Fibroblast of pulmonary artery (primary cell): ENCODE measurements around the gene TMEM200A.

Experiments
- DNase-seq: peaks from one replicate; pipeline ENCODE4 v3.0.0-alpha.2; 2010; ENCODE audit warnings: low read depth
- H3K4me3 ChIP-seq: replicated peaks from 2 replicates; pipeline ENCODE4 v1.5.1; 2011; ENCODE audit warnings: low read depth, mild to moderate bottlenecking, control low read depth, low read length, moderate library complexity
- TF ChIP-seq, protein P1 (sequence below): IDR thresholded peaks from 2 replicates; pipeline ENCODE4 v1.5.1; 2011; ENCODE audit warnings: mild to moderate bottlenecking, control low read depth, low read length, inconsistent platforms; ENCODE audit errors: missing control alignments

The TMEM200A gene

GRCh38 chr6:130431346-130431852 lies 65.6 kb downstream of the TMEM200A start:
- no peak for DNase-seq
- TF ChIP-seq, protein P1, sequence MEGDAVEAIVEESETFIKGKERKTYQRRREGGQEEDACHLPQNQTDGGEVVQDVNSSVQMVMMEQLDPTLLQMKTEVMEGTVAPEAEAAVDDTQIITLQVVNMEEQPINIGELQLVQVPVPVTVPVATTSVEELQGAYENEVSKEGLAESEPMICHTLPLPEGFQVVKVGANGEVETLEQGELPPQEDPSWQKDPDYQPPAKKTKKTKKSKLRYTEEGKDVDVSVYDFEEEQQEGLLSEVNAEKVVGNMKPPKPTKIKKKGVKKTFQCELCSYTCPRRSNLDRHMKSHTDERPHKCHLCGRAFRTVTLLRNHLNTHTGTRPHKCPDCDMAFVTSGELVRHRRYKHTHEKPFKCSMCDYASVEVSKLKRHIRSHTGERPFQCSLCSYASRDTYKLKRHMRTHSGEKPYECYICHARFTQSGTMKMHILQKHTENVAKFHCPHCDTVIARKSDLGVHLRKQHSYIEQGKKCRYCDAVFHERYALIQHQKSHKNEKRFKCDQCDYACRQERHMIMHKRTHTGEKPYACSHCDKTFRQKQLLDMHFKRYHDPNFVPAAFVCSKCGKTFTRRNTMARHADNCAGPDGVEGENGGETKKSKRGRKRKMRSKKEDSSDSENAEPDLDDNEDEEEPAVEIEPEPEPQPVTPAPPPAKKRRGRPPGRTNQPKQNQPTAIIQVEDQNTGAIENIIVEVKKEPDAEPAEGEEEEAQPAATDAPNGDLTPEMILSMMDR: no peak
- H3K4me3 ChIP-seq: no peak overlapping the region

DNA sequence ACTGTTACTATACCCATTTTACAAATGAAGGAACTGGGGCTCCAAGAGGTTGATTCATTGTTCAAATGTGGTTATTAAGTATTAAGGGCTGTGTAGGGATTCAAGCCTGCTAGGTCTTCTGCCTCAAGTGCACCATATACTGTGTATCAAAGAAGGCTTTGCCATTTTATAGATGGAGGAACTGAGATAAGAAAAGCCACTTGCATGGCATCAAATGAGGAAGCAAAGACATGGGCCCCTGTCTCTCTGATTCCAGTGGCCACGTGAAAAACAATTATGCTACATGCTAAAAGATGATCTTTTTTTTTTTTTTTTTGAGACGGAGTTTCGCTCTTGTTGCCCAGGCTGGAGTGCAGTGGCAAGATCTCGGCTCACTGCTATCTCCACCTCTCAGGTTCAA lies 67.0 kb downstream of the TMEM200A start:
- DNase-seq: no peak
- no peak overlapping the region for H3K4me3 ChIP-seq
- TF ChIP-seq, protein P1: no peak

DNA sequence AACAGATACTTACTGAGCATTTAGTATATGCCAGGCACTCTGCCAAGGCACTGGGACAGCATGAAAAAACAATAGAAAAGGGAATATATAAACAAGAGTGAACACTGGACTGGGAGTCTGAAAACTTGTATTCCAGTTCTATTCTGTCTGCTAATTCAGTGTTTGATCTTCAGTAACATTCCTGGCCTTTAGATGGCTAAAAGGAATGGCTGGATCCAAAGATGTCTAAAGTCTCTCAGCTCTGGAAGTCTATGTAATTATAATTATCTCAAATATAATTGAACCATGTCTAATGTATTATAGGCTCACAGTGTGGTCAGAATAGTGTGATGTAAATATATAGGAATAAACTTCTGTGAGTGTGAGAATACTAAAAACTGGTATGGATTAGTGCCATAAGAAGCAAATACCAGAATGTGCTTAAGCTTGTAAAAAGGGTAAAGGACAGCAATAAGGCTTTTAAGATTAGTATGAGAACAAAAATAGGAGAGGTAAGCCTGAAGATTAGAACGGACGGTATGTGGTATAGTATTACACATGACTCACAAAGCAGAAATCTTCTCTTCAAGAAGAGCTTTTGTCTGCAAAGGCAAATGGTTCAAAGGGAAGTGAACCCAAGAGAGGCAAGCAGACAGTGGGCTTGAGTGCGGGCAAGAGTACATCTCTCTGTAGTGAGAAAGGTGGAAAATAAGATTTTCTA lies 68.5 kb downstream of the TMEM200A start:
- DNase-seq: peak; percentile 31
- H3K4me3 ChIP-seq: no peak overlapping the region
- TF ChIP-seq, protein P1: no peak

DNA sequence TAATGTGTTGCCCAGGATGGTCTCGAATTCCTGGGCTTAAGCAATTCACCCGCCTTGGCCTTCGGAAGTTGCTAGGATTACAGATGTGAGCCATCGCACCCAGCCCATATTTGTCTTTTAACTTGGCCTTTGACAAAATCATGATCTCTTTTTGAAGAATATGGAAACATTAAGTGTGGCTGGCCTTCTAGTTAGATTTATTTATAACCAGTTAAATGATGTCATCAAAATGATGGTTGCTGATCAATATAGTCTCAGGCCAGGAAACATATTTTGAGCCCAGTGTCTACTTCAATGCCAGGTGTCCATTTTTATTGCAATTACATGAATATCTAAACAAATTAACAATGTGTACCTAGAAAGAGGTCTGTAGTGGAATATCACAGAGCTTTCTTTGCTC lies 69.4 kb downstream of the TMEM200A start:
- TF ChIP-seq, protein P1: no peak
- no peak for DNase-seq
- no peak overlapping the region for H3K4me3 ChIP-seq

- DNase-seq: no peak
- TF ChIP-seq, protein P1: no peak
- no peak overlapping the region for H3K4me3 ChIP-seq
Measured at GRCh38 chr6:130437961-130438360, 72.1 kb downstream of the TMEM200A start.

DNA sequence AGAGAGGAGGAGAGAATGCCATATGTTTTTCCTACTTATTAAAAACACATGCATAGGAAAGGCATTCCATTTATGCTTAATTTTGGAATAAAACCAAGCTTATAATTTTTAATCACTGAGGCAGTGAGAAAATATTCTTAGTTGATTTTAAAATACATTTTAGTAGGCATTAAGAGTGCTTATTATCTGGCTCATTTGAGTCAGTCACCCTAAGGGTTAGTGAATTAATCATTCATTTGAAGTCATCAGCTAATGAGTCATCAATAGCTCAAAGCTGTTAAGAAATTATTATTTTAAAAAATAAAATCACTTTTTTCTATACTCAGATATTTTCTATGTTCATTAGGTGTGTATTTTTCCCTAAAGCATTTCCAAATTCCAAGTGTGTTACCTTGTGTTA lies 81.6 kb downstream of the TMEM200A start:
- H3K4me3 ChIP-seq: no peak overlapping the region
- TF ChIP-seq, protein P1: no peak
- DNase-seq: no peak

DNA sequence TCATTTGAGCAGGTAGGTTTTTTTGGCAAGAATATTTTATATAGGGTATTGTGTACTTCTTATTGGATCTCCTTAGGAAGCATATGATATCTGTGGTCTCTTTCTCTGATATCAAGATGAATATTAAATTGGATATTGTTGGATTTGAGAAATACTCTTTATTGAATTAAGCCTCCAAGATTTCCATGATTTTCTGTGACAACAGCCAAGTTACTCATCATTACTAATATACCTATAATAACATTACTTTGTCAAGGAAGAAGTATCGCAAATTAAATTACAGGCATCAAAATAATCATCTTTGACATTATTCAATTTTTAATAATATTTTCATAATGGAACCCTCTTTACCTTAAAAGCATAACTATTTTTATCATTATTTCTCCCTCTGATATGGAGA lies 86.5 kb downstream of the TMEM200A start:
- DNase-seq: no peak
- no peak overlapping the region for H3K4me3 ChIP-seq
- TF ChIP-seq, protein P1: no peak
